GM21717 (cell line): ENCODE measurements around the gene BRINP1.
"Not testable (repeated sequence)": the region's sequence is repeated elsewhere in the genome, so short reads cannot be mapped to it uniquely, and the experiment has no call there.

Experiments
- ATAC-seq: cut with Tn5 transposase; IDR thresholded peaks from one replicate; pipeline ENCODE4 v1.9.1; 2021; ENCODE audit warnings: mild to moderate bottlenecking, moderate library complexity; ENCODE audit not compliant: unreplicated experiment

BRINP1 gene

GRCh38 chr9:119215651-119216050 is 153.6 kb downstream of the BRINP1 start:
- ATAC-seq: no peak

- ATAC-seq: no peak
These were observed 155.8 kb downstream of the BRINP1 start for GRCh38 chr9:119213471-119213870.

GRCh38 chr9:119197893-119198607 is 171.2 kb downstream of the BRINP1 start:
- no peak for ATAC-seq

- no peak for ATAC-seq
These were observed 173.7 kb downstream of the BRINP1 start for GRCh38 chr9:119195521-119195920.

GRCh38 chr9:119185298-119185697 is 183.9 kb downstream of the BRINP1 start:
- no peak for ATAC-seq

GRCh38 chr9:119184265-119184936 is 184.8 kb downstream of the BRINP1 start:
- no peak for ATAC-seq

GRCh38 chr9:119181561-119181960 is 187.7 kb downstream of the BRINP1 start:
- ATAC-seq: no peak

- ATAC-seq: no peak
These were observed 188.3 kb downstream of the BRINP1 start for GRCh38 chr9:119180897-119181296.

GRCh38 chr9:119179701-119180100 is 189.5 kb downstream of the BRINP1 start:
- ATAC-seq: no peak

- ATAC-seq: no peak
These were observed 192.0 kb downstream of the BRINP1 start for GRCh38 chr9:119177196-119177595.

- ATAC-seq: no peak
These were observed 193.7 kb downstream of the BRINP1 start for GRCh38 chr9:119175581-119175980.

GRCh38 chr9:119169222-119169621 is 200.0 kb downstream of the BRINP1 start:
- not testable (repeated sequence) for ATAC-seq

- no peak for ATAC-seq
These were observed 201.4 kb downstream of the BRINP1 start for GRCh38 chr9:119167876-119168275.

- no peak for ATAC-seq
These were observed 202.0 kb downstream of the BRINP1 start for GRCh38 chr9:119167267-119167666.

- no peak for ATAC-seq
These were observed 203.1 kb downstream of the BRINP1 start for GRCh38 chr9:119166096-119166495.

GRCh38 chr9:119165131-119165530 is 204.1 kb downstream of the BRINP1 start:
- ATAC-seq: no peak

GRCh38 chr9:119164716-119165115 is 204.5 kb downstream of the BRINP1 start:
- ATAC-seq: no peak

GRCh38 chr9:119160551-119160950 is 208.7 kb downstream of the BRINP1 start:
- ATAC-seq: no peak

- ATAC-seq: no peak
These were observed 209.8 kb downstream of the BRINP1 start for GRCh38 chr9:119159386-119159785.

- no peak for ATAC-seq
These were observed 212.0 kb downstream of the BRINP1 start for GRCh38 chr9:119157196-119157595.

- no peak for ATAC-seq
These were observed 212.9 kb downstream of the BRINP1 start for GRCh38 chr9:119156354-119156753.

- no peak for ATAC-seq
These were observed 214.7 kb downstream of the BRINP1 start for GRCh38 chr9:119154527-119154926.

GRCh38 chr9:119153402-119153801 is 215.8 kb downstream of the BRINP1 start:
- ATAC-seq: no peak
